AG10803 (cell line): ENCODE data around the gene GPC1.

Source experiments
- DNase-seq: peaks from one replicate; pipeline ENCODE4 v3.0.0; 2010; ENCODE audit warnings: low read depth
- H3K4me3 ChIP-seq: 2 replicates; pipeline ENCODE4 v1.5.1; 2011; ENCODE audit warnings: mild to moderate bottlenecking, low read length, control low read depth
- CTCF ChIP-seq: conservative IDR thresholded peaks from 2 replicates; pipeline ENCODE4 v1.5.1; 2011; ENCODE audit warnings: mild to moderate bottlenecking, low read length, control low read depth, inconsistent platforms

GPC1 gene

DNA sequence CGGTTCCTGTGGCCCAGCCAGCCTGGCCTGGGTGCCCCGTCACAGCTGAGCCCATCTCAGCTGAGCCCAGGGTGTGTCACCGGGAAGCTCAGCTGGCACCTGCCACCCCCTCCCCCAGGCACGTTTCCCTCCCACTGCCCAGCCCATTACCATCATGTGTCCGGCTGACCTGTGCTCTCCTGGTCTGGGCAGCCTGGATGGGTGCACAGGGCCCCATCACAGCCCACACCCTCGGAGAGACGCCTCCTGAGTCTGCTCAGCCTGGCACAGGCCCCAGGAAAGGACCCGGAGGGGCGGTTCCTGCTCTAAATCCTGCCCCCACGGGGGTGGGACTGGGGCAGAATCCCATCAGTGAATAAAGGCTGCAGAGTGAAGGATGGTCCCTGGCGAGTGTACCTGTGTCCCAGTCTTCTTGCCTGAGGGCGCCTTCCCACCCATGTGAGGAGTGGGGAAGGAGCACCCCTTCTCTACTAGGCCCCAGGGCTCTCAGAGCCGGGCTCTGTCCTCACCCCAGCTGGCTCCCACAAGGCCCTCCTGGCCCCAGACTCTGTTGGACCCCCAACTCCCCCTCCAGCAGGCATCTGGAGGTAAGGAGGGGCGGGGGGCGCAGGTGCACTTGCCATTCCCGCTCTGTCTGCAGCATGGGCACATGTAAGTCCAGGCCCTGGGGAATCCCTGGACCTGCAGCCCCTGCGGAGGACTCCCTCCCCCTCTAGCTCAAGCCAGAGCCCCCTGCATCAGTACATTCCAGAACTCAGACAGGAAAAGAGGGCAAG, 21.2 kb downstream of the GPC1 start:
- no peak for TF ChIP-seq CTCF
- DNase-seq = no peak
- no peak overlapping the region for H3K4me3 ChIP-seq

GRCh38 chr2:240457223-240458043, 22.0 kb downstream of the GPC1 start:
- no peak for DNase-seq
- no peak overlapping the region for H3K4me3 ChIP-seq
- no peak for TF ChIP-seq CTCF

GRCh38 chr2:240458044-240458899, 22.8 kb downstream of the GPC1 start:
- no peak for TF ChIP-seq CTCF
- DNase-seq = no peak
- H3K4me3 ChIP-seq = no peak overlapping the region

DNA sequence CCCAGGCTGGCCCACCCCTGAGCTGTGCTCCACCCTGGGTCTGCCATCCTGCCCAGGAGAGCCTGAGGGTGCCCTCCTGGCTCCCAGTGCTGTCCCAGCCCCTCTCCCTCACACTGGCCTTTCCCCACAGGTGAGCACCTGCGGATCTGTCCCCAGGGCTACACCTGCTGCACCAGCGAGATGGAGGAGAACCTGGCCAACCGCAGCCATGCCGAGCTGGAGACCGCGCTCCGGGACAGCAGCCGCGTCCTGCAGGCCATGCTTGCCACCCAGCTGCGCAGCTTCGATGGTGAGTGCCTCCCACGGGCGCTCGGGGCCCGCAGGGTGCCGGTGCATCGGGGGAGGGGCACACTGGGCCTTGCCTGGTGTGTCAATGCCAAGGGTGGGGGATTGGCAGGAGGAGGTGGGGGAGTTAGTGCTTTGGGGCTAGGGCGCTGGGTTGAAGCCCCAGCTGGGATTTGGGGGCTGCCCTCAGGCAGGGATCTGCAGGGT, 23.5 kb downstream of the GPC1 start:
- no peak for DNase-seq
- no peak for TF ChIP-seq CTCF
- no peak overlapping the region for H3K4me3 ChIP-seq

DNA sequence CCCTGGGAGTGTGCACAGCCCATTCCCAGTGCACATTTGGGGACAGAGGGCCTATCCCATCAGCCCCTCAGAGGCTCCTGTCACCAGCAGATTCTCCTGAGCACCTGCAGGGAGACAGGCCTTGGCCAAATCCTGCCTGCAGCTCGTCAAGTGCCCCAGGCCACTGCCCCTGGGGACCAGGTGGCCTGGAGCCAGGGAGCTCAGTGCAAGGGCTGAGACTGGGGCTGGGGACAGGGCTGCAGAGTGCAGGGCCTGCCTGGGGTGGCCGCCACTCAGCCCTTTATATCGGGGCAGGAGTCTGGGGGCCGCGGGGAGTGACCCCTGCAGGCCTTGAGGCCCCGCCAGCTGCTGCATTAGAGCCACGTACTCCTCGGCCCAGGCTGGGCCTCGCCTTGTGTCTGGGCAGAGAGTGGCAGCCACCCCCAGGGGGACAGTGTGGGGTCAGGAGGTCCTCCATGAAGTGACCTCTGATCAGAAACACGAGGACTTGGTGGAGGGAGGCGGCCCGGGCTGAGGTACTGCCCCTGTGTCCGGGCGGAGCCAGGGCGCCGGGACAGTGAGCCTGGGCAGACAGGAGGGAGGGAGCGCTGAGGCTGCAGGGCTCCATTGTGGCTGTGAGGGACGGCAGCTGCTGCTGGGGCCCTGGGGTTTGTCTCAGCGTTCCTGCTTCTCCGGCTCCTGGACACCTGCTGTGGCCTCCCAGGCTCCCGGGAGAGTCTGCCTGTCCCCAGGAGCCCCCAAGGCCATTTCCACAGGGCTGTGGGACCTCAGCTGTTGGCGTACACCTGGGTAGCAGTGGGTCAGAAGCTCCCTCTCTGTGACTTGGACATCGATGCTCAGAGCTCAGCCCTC, 24.2 kb downstream of the GPC1 start:
- no peak overlapping the region for H3K4me3 ChIP-seq
- TF ChIP-seq CTCF = no peak
- DNase-seq = no peak

DNA sequence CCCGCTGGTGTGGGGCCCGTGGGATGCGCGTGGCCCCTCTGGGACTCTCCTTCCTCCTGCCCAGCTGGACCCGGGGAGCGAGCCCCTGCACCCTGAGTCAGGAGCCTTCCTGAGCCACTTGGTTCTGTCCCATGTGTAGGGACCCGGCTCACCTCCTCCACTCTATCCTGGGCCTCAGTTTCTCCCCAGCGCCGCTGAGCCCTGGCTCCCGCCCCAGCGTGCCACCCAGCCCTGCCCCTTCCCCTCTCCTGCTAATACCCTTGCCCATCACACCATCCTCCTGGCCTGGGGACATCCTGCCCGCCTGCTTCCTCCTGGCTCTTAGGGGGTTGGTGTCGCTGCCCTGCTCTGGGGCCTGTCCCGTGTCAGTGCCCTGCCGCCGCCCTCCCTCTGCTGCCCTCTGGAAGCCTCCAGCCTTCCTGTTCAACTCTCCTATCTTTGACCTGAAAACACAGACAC, 24.8 kb downstream of the GPC1 start:
- no peak for TF ChIP-seq CTCF
- no peak overlapping the region for H3K4me3 ChIP-seq
- no peak for DNase-seq
